IMR-90 (cell line): Measurements from ENCODE around the gene TRAIP. TPM values are rescaled to one million over a fixed set of nuclear protein-coding genes. Genes with fewer than 3 reads are reported as not detected.

Experiments used
- ATAC-seq: fragments of 200-7000 bp; cut with Tn5 transposase; 2 replicates; pipeline ENCODE4 v1.9.1; 2020; ENCODE audit warnings: low read depth, mild to moderate bottlenecking, moderate library complexity
- BruUV-seq: library from RNA; stranded (reverse); fragments of 400-500 nt; replicated peaks from 2 replicates; lab custom pipeline; 2021; lab: Mats Ljungman, UMichigan
- CTCF ChIA-PET: fragments of 300-600 bp; formaldehyde crosslinking; extraction: SDS; loops from one replicate; lab custom pipeline; 2021; ENCODE audit warnings: antibody characterized with exemption; lab: Yijun Ruan, JAX
- POLR2A ChIA-PET: fragments of 300-600 bp; sonication (Branson Sonifier 250); formaldehyde crosslinking; loops from one replicate; lab custom pipeline; 2022; ENCODE audit warnings: antibody characterized with exemption; ENCODE audit not compliant: unreplicated experiment; lab: Charles Lee
- DNase-seq: peaks from one replicate; pipeline ENCODE4 v3.0.0; 2013
- H2AFZ ChIP-seq: replicated peaks from 2 replicates; pipeline ENCODE3; 2013; ENCODE audit warnings: low read length, mild to moderate bottlenecking; ENCODE audit not compliant: poor library complexity
- H2AK5ac ChIP-seq: 2 replicates; pipeline ENCODE4 v1.6.1; 2013; ENCODE audit warnings: low read depth, low read length, inconsistent platforms
- H2AK9ac ChIP-seq: replicated peaks from 2 replicates; pipeline ENCODE3; 2013; ENCODE audit warnings: mild to moderate bottlenecking, low read depth, low read length, moderate library complexity; ENCODE audit not compliant: poor library complexity
- H2BK120ac ChIP-seq: 2 replicates; pipeline ENCODE4 v1.6.1; 2013; ENCODE audit warnings: low read depth, low read length, inconsistent platforms
- H2BK15ac ChIP-seq: 3 replicates; pipeline ENCODE4 v1.6.1; 2013; ENCODE audit warnings: low read depth, low read length, inconsistent platforms
- H2BK20ac ChIP-seq: 2 replicates; pipeline ENCODE4 v1.6.1; 2013; ENCODE audit warnings: low read depth, mild to moderate bottlenecking, inconsistent platforms, low read length, moderate library complexity
- H2BK5ac ChIP-seq: 2 replicates; pipeline ENCODE4 v1.6.1; 2013; ENCODE audit warnings: mild to moderate bottlenecking, low read depth, low read length, inconsistent platforms; ENCODE audit not compliant: poor library complexity, severe bottlenecking
- H3K14ac ChIP-seq: replicated peaks from 2 replicates; pipeline ENCODE4 v1.6.1; 2013; ENCODE audit warnings: low read depth, low read length, inconsistent platforms
- H3K18ac ChIP-seq: 2 replicates; pipeline ENCODE4 v1.6.1; 2013; ENCODE audit warnings: low read depth, low read length, control low read depth
- H3K23ac ChIP-seq: 2 replicates; pipeline ENCODE4 v1.6.1; 2013; ENCODE audit warnings: low read depth, low read length, inconsistent platforms
- H3K27ac ChIP-seq: 2 replicates; pipeline ENCODE4 v1.5.1; 2013; ENCODE audit warnings: mild to moderate bottlenecking, control low read depth, low read length; ENCODE audit not compliant: insufficient read depth
- H3K27me3 ChIP-seq: 2 replicates; pipeline ENCODE4 v1.6.1; 2013; ENCODE audit warnings: low read length; ENCODE audit not compliant: control insufficient read depth, insufficient read depth
- H3K36me3 ChIP-seq: 2 replicates; pipeline ENCODE4 v1.6.1; 2013; ENCODE audit warnings: low read length, mixed read lengths; ENCODE audit not compliant: control insufficient read depth, insufficient read depth
- H3K4ac ChIP-seq: 2 replicates; pipeline ENCODE4 v1.6.1; 2013; ENCODE audit warnings: low read depth, low read length, inconsistent platforms
- H3K4me1 ChIP-seq: 2 replicates; pipeline ENCODE4 v1.6.1; 2013; ENCODE audit warnings: low read length, mixed read lengths; ENCODE audit not compliant: control insufficient read depth, insufficient read depth
- H3K4me2 ChIP-seq: 2 replicates; pipeline ENCODE4 v1.6.1; 2013; ENCODE audit warnings: low read depth, mild to moderate bottlenecking, control low read depth, low read length, moderate library complexity
- H3K4me3 ChIP-seq: 2 replicates; pipeline ENCODE4 v1.5.1; 2013; ENCODE audit warnings: low read depth, mild to moderate bottlenecking, control low read depth, low read length, moderate library complexity; ENCODE audit not compliant: insufficient read depth
- H3K56ac ChIP-seq: 2 replicates; pipeline ENCODE4 v1.6.1; 2013; ENCODE audit warnings: low read length, inconsistent platforms; ENCODE audit not compliant: insufficient read depth; ENCODE audit errors: extremely low read depth
- H3K79me1 ChIP-seq, 2 experiments: 2 replicates each; pipeline ENCODE4 v1.6.1; 2013; ENCODE audit warnings: low read length in 2 of 2, inconsistent platforms in 1 of 2, low read depth in 1 of 2
- H3K9ac ChIP-seq: 2 replicates; pipeline ENCODE4 v1.6.1; 2013; ENCODE audit warnings: low read depth, low read length, control low read depth
- H3K9me1 ChIP-seq: 2 replicates; pipeline ENCODE4 v1.6.1; 2013; ENCODE audit warnings: low read length, inconsistent platforms; ENCODE audit not compliant: insufficient read depth
- H3K9me3 ChIP-seq: 2 replicates; pipeline ENCODE4 v1.6.1; 2013; ENCODE audit warnings: low read length; ENCODE audit not compliant: control insufficient read depth, insufficient read depth
- H4K20me1 ChIP-seq: 2 replicates; pipeline ENCODE4 v1.6.1; 2013; ENCODE audit warnings: low read length, inconsistent platforms; ENCODE audit not compliant: insufficient read depth
- H4K5ac ChIP-seq: 2 replicates; pipeline ENCODE4 v1.6.1; 2013; ENCODE audit warnings: mild to moderate bottlenecking, low read depth, low read length, control low read depth
- H4K8ac ChIP-seq, 2 experiments: 2 replicates each; pipeline ENCODE4 v1.6.1; 2013; ENCODE audit warnings: low read depth in 2 of 2, low read length in 2 of 2, control low read depth in 1 of 2, inconsistent platforms in 1 of 2
- H4K91ac ChIP-seq: 2 replicates; pipeline ENCODE4 v1.6.1; 2013; ENCODE audit warnings: low read depth, low read length, inconsistent platforms; ENCODE audit not compliant: insufficient read depth
- RAD21 ChIP-seq: IDR thresholded peaks from 2 replicates; pipeline ENCODE4 v1.6.1; 2012; ENCODE audit warnings: low read length, improper control_type of control experiment
- WGBS, 2 experiments: methylation state at CpG; one replicate each; pipeline versions ENCODE4 v1.1.5 to v1.1.7; 2013; ENCODE audit warnings: missing lambda C conversion rate in 2 of 2; ENCODE audit not compliant: insufficient read length in 1 of 2; ENCODE audit errors: extremely low coverage in 2 of 2; 5-methylcytosine and 5-hydroxymethylcytosine counted together
- dilution Hi-C: fragments of 300-500 bp; cut with HindIII; formaldehyde crosslinking; loops from one replicate; pipeline ENCODE4 v1.14.3; 2018; ENCODE audit warnings: low sequenced_read_pairs; ENCODE audit not compliant: unreplicated experiment
- in situ Hi-C: fragments of 300-500 bp; cut with MboI; formaldehyde crosslinking; loops from 3 replicates; pipeline ENCODE4 v1.14.3; 2019; ENCODE audit warnings: low sequenced_read_pairs, inconsistent platforms, mixed read lengths
- intact Hi-C: fragments of 100-400 bp; cut with micrococcal nuclease; formaldehyde crosslinking; loops from 2 replicates; pipeline ENCODE4 v1.10.0; 2022
- polyA plus RNA-seq, 3 experiments: library from polyadenylated mRNA; depleted of rRNA; stranded (reverse); fragments of >200 nt; gene quantifications; 2 replicates each; pipeline ENCODE4 v1.2.3, GENCODE V29; 2012; ENCODE audit warnings: low replicate concordance in 1 of 3
- total RNA-seq: library from RNA; depleted of rRNA; stranded (reverse); fragments of >200 nt; gene quantifications from 2 replicates; pipeline ENCODE4 v1.2.3, GENCODE V29; 2012
- TF ChIP-seq, protein P1 (sequence below): conservative IDR thresholded peaks from 2 replicates; pipeline ENCODE4 v1.5.1; 2012; ENCODE audit warnings: mild to moderate bottlenecking, low read depth, low read length, improper control_type of control experiment

The TRAIP gene
- total and polyA plus RNA-seq, 2 of the 4 experiments (the other 2 are of a cell fraction) = 6.3 to 9.2 TPM

- no TSS peak for BruUV-seq
- ATAC-seq (no peak), DNase-seq (no peak)
- H3K4me2 ChIP-seq = no peak overlapping the region
- H4K91ac ChIP-seq = no peak overlapping the region
- H3K4me1 ChIP-seq = peaks cover 10% of the 10 kb centered on the region
- H2AFZ ChIP-seq = no peak overlapping the region
- H3K14ac ChIP-seq = no peak overlapping the region
- H2BK5ac ChIP-seq = no peak overlapping the region
- H3K9me1 ChIP-seq = peaks cover 2% of the 10 kb centered on the region; the same call in 1 of the 2 replicates
- H4K8ac ChIP-seq = no peak overlapping the region
- in situ Hi-C loops (no loop called here), dilution Hi-C loops (no loop called here), intact Hi-C loops (no loop called here)
- CTCF ChIA-PET = no interaction called here
- H2BK15ac ChIP-seq = no peak overlapping the region
- H3K36me3 ChIP-seq = no peaks in the 10 kb centered on the region
- H3K9me3 ChIP-seq = no peaks in the 10 kb centered on the region
- no peak overlapping the region for H3K23ac ChIP-seq
- no peak overlapping the region for H3K27ac ChIP-seq
- no peak overlapping the region for H3K9ac ChIP-seq
- no peaks in the 10 kb centered on the region for H3K79me1 ChIP-seq
- no peak overlapping the region for H3K4me3 ChIP-seq
- POLR2A ChIA-PET = no interaction called here
- no peaks in the 10 kb centered on the region for H4K20me1 ChIP-seq
- no peaks in the 10 kb centered on the region for H3K27me3 ChIP-seq
- 59% methylated on average over 2 of the region's 5 CpGs; no CpG with 5 or more reads in 1 of the 2 experiments for WGBS, 2 experiments
- H2BK120ac ChIP-seq = no peak overlapping the region
- H2AK9ac ChIP-seq = no peak overlapping the region
- H3K56ac ChIP-seq = no peak overlapping the region
- TF ChIP-seq, protein P1, sequence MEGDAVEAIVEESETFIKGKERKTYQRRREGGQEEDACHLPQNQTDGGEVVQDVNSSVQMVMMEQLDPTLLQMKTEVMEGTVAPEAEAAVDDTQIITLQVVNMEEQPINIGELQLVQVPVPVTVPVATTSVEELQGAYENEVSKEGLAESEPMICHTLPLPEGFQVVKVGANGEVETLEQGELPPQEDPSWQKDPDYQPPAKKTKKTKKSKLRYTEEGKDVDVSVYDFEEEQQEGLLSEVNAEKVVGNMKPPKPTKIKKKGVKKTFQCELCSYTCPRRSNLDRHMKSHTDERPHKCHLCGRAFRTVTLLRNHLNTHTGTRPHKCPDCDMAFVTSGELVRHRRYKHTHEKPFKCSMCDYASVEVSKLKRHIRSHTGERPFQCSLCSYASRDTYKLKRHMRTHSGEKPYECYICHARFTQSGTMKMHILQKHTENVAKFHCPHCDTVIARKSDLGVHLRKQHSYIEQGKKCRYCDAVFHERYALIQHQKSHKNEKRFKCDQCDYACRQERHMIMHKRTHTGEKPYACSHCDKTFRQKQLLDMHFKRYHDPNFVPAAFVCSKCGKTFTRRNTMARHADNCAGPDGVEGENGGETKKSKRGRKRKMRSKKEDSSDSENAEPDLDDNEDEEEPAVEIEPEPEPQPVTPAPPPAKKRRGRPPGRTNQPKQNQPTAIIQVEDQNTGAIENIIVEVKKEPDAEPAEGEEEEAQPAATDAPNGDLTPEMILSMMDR = peak; percentile 24; the same call in 1 of the 2 replicates
- TF ChIP-seq RAD21 = no peak
- H2BK20ac ChIP-seq = no peak overlapping the region
- H4K5ac ChIP-seq = no peak overlapping the region
- H3K4ac ChIP-seq = no peak overlapping the region
- no peak overlapping the region for H3K18ac ChIP-seq
- no peak overlapping the region for H2AK5ac ChIP-seq
Measured at GRCh38 chr3:49899815-49900214, 43.5 kb upstream of the TRAIP start.
